ENCODE data around the gene SMCO1.

- TF ChIP-seq CTCF (IDR thresholded peaks at IDR 0.05) (no peak), POLR2A (IDR thresholded peaks at IDR 0.05) (no peak)
Observed at GRCh38 chr3:196472286-196472685, 42.9 kb downstream of the SMCO1 start.

All from gastroesophageal sphincter (tissue), 3 donors.